ENCODE results near the gene RASSF6.
"Not testable (repeated sequence)": the region's sequence is repeated elsewhere in the genome, so short reads cannot be mapped to it uniquely, and the experiment has no call there.

The RASSF6 gene

GRCh38 chr4:73577371-73577770, 42.9 kb downstream of the RASSF6 start:
- no peak for DNase-seq (ENCODE audit: low read depth in 3 of 3)

GRCh38 chr4:73576381-73576780, 43.9 kb downstream of the RASSF6 start:
- DNase-seq (ENCODE audit: low read depth in 3 of 3), result no peak

GRCh38 chr4:73575660-73576059, 44.6 kb downstream of the RASSF6 start:
- no peak for DNase-seq (ENCODE audit: low read depth in 3 of 3)

GRCh38 chr4:73573794-73574528, 46.3 kb downstream of the RASSF6 start:
- no peak for DNase-seq (ENCODE audit: low read depth in 3 of 3)

GRCh38 chr4:73550865-73551264, 69.4 kb downstream of the RASSF6 start:
- not testable (repeated sequence) for DNase-seq (ENCODE audit: low read depth in 3 of 3)

GRCh38 chr4:73544620-73545019, 75.6 kb downstream of the RASSF6 start:
- no peak for DNase-seq (ENCODE audit: low read depth in 3 of 3)

GRCh38 chr4:73541251-73541650, 79.0 kb downstream of the RASSF6 start:
- no peak for DNase-seq (ENCODE audit: low read depth in 3 of 3)

GRCh38 chr4:73540826-73541225, 79.4 kb downstream of the RASSF6 start:
- DNase-seq (ENCODE audit: low read depth in 3 of 3), result no peak

GRCh38 chr4:73539386-73539785, 80.8 kb downstream of the RASSF6 start:
- DNase-seq (ENCODE audit: low read depth in 3 of 3), result no peak

GRCh38 chr4:73538162-73538561, 82.1 kb downstream of the RASSF6 start:
- no peak for DNase-seq (ENCODE audit: low read depth in 3 of 3)

GRCh38 chr4:73533515-73534422, 86.5 kb downstream of the RASSF6 start:
- DNase-seq (ENCODE audit: low read depth in 3 of 3), result no peak

- DNase-seq (ENCODE audit: low read depth in 3 of 3), result no peak
Measured at GRCh38 chr4:73528171-73528570, 92.1 kb downstream of the RASSF6 start.

- no peak for DNase-seq (ENCODE audit: low read depth in 3 of 3)
Measured at GRCh38 chr4:73527196-73527595, 93.0 kb downstream of the RASSF6 start.

GRCh38 chr4:73525611-73526010, 94.6 kb downstream of the RASSF6 start:
- DNase-seq (ENCODE audit: low read depth in 3 of 3), result no peak

GRCh38 chr4:73523126-73523525, 97.1 kb downstream of the RASSF6 start:
- DNase-seq (ENCODE audit: low read depth in 3 of 3), result no peak
